Kidney (tissue), 14 donors: ENCODE measurements around the gene SPATA6. TPM values are rescaled to one million over a fixed set of nuclear protein-coding genes. Genes with fewer than 3 reads are reported as not detected.

ENCODE experiments used
- DNase-seq, 5 donors: peaks; one replicate each; pipeline ENCODE4 v3.0.0-alpha.2; 2013 to 2020
- FAIRE-seq: peaks from 2 replicates; lab custom pipeline; 2012; peaks lifted over from hg19 to GRCh38; lab: Jason Lieb, UNC
- H3K27ac ChIP-seq, 2 donors: one replicate each; pipeline ENCODE4 v1.7.0; 2013; ENCODE audit warnings: low read depth in 2 of 2, low read length in 2 of 2, inconsistent platforms in 1 of 2
- H3K27me3 ChIP-seq: one replicate; pipeline ENCODE4 v1.7.1; 2013; ENCODE audit warnings: low read length, inconsistent platforms; ENCODE audit not compliant: control insufficient read depth, insufficient read depth
- H3K36me3 ChIP-seq, 3 donors: one replicate each; pipeline versions ENCODE4 v1.7.0 to v1.7.1; 2013; ENCODE audit warnings: low read length in 3 of 3, control low read depth in 1 of 3, inconsistent platforms in 1 of 3; ENCODE audit not compliant: insufficient read depth in 3 of 3, control insufficient read depth in 2 of 3
- H3K4me1 ChIP-seq, 3 donors: one replicate each; pipeline versions ENCODE4 v1.7.0 to v1.7.1; 2013; ENCODE audit warnings: low read length in 3 of 3, inconsistent platforms in 1 of 3, low read depth in 1 of 3; ENCODE audit not compliant: control insufficient read depth in 2 of 3, insufficient read depth in 2 of 3
- H3K4me3 ChIP-seq, 3 donors: one replicate each; pipeline versions ENCODE4 v1.7.0 to v1.8.1; 2013; ENCODE audit warnings: low read length in 3 of 3, control low read depth in 1 of 3, inconsistent platforms in 1 of 3
- H3K9ac ChIP-seq, 3 donors: one replicate each; pipeline versions ENCODE4 v1.7.0 to v1.7.1; 2013; ENCODE audit warnings: low read length in 3 of 3, control low read depth in 1 of 3, inconsistent platforms in 1 of 3
- H3K9me3 ChIP-seq, 3 donors: one replicate each; pipeline versions ENCODE4 v1.7.0 to v1.7.1; 2013; ENCODE audit warnings: low read length in 3 of 3, control low read depth in 1 of 3, inconsistent platforms in 1 of 3; ENCODE audit not compliant: control insufficient read depth in 2 of 3, insufficient read depth in 1 of 3
- CTCF ChIP-seq: IDR thresholded peaks from 3 replicates; pipeline ENCODE4 v1.5.1; 2012; ENCODE audit warnings: mild to moderate bottlenecking, moderate library complexity, borderline replicate concordance; ENCODE audit not compliant: insufficient read depth; ENCODE audit errors: extremely low read depth
- intact Hi-C: fragments of 100-400 bp; cut with DNase I; formaldehyde crosslinking; loops from one replicate; pipeline ENCODE4 v1.11.1; 2022
- polyA plus RNA-seq: library from polyadenylated mRNA; stranded (reverse); fragments of 350-450 nt; fragmentation: Illumina TruSeq; extraction: RNeasy Lipid Tissue Mini Kit (QIAGEN cat#74804); gene quantifications from one replicate; pipeline ENCODE4 v1.2.3, GENCODE V29; 2014; ENCODE audit warnings: low read depth, low replicate concordance; ENCODE audit not compliant: insufficient read depth
- total RNA-seq: library from RNA; stranded (reverse); fragmentation: NEBNext Ultra II Directional; extraction: Animal tissue kit (Norgen Biotek cat#: 25700); gene quantifications from one replicate; pipeline ENCODE4 v1.2.1, GENCODE V29; 2021
- donor health status: control.
- donor health status: control.
- donor health status: control.
- donor health status: control.
- donor health status: control.
- donor health status: DM: yes; HTN: yes; CAD: no.
- donor health status: Normal renal cell carcinoma (clear cell type).

The SPATA6 gene
- total and polyA plus RNA-seq, 2 donors from 2014 or later = 5.6 to 32.5 TPM

DNA sequence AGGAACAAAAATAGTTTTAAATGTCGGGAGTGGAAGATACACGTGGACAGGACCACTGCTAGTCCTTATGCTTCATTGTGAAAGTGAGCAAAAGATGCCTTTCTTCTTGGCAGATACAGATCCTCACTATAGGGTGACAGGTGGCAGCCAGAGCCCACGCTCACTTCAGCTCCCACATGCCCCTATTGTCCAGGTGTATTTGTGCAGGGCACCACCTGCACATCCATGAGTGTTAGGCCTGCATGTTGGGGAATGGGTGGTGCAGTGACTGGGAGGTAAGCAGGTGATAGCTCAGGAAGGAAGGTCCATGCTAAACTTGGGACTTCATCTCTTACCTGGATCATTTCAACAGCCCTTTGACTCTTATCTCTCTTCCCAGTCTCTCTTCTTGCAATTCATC, 222.1 kb downstream of the SPATA6 start:
- Histone ChIP-seq H3K9me3 (no peaks in the 10 kb centered on the region), H3K27me3 (no peaks in the 10 kb centered on the region), H3K27ac (no peak overlapping the region), H3K4me3 (no peak overlapping the region), H3K9ac (no peak overlapping the region), H3K4me1 (peaks cover 0 to 8% (median 0%) of the 10 kb centered on the region in 3 donors), H3K36me3 (no peaks in the 10 kb centered on the region)
- no peak for DNase-seq
- no peak for TF ChIP-seq CTCF
- FAIRE-seq = no peak
- intact Hi-C loops = no loop called here

- Histone ChIP-seq H3K4me1 (peaks cover 0 to 8% (median 0%) of the 10 kb centered on the region in 3 donors), H3K27ac (no peak overlapping the region), H3K9ac (no peak overlapping the region), H3K9me3 (no peaks in the 10 kb centered on the region), H3K27me3 (no peaks in the 10 kb centered on the region), H3K36me3 (no peaks in the 10 kb centered on the region), H3K4me3 (no peak overlapping the region)
- intact Hi-C loops = no loop called here
- FAIRE-seq = no peak
- no peak for TF ChIP-seq CTCF
- no peak for DNase-seq
Measured at GRCh38 chr1:48248356-48248755, 223.6 kb downstream of the SPATA6 start.

- H3K9me3 ChIP-seq = no peaks in the 10 kb centered on the region
- no peak for FAIRE-seq
- H3K27me3 ChIP-seq = no peaks in the 10 kb centered on the region
- no peak overlapping the region for H3K27ac ChIP-seq
- no peak overlapping the region for H3K9ac ChIP-seq
- intact Hi-C loops = no loop called here
- H3K4me3 ChIP-seq = no peak overlapping the region
- peaks cover 0 to 8% (median 0%) of the 10 kb centered on the region in 3 donors for H3K4me1 ChIP-seq
- DNase-seq = no peak
- no peak for TF ChIP-seq CTCF
- H3K36me3 ChIP-seq = peaks cover 0 to under 1% (median 0%) of the 10 kb centered on the region in 3 donors
Measured at GRCh38 chr1:48246727-48247126, 225.3 kb downstream of the SPATA6 start.

Other genes with a start within 250 kb of the SPATA6 start
- 2.3 TPM for gene SLC5A9, start 249.5 kb downstream of the SPATA6 start, total RNA-seq
- gene SLC5A9, start 249.5 kb downstream of the SPATA6 start, polyA plus RNA-seq = 4.4 TPM